Prostate gland (tissue), 2 donors: ENCODE measurements around the gene RXYLT1.

ENCODE experiments used
- POLR2A ChIP-seq: fragments of 450-650 bp; IDR thresholded peaks from one replicate; pipeline ENCODE4 v1.6.1; 2016; ENCODE audit warnings: antibody characterized with exemption, mild to moderate bottlenecking
- POLR2AphosphoS5 ChIP-seq: sonication (generic); formaldehyde crosslinking; IDR thresholded peaks from one replicate; pipeline ENCODE4 v1.6.1; 2017; ENCODE audit warnings: antibody characterized with exemption
- TF ChIP-seq, protein P1 (sequence below), 4 experiments: fragments of 200-600 bp in 2 of 4; fragments of 450-650 bp in 2 of 4; sonication (generic) in 2 of 4; IDR thresholded peaks; 1 replicate in 3 of 4; 2 replicates in 1 of 4; pipeline ENCODE4 v1.5.1; 2016 to 2019; ENCODE audit warnings: antibody characterized with exemption in 4 of 4, mild to moderate bottlenecking in 2 of 4, moderate library complexity in 2 of 4

DNA sequence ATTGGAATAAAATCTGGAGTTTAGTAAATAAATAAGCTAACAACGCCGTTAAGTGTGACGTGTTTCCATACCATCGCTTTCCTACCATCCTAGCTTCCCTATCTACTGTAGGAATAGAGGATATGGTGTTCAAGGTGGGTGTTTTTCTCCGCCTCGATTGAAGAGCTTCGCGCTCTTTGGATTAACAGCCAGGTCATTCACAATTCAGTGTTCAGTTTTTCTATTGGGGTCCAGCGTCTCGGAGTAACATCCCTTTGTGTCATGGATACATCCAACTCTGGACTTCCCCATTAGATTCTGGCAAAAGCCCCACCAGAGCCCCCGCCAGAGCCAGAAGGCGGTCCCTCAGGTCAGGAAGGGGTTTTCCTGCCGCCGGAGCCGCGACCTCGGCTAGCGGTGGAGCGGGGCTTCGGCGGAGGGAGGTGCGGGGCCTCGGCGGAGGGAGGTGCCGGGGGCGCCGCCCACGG is 63.6 kb downstream of the RXYLT1 start:
- TF ChIP-seq, protein P1, sequence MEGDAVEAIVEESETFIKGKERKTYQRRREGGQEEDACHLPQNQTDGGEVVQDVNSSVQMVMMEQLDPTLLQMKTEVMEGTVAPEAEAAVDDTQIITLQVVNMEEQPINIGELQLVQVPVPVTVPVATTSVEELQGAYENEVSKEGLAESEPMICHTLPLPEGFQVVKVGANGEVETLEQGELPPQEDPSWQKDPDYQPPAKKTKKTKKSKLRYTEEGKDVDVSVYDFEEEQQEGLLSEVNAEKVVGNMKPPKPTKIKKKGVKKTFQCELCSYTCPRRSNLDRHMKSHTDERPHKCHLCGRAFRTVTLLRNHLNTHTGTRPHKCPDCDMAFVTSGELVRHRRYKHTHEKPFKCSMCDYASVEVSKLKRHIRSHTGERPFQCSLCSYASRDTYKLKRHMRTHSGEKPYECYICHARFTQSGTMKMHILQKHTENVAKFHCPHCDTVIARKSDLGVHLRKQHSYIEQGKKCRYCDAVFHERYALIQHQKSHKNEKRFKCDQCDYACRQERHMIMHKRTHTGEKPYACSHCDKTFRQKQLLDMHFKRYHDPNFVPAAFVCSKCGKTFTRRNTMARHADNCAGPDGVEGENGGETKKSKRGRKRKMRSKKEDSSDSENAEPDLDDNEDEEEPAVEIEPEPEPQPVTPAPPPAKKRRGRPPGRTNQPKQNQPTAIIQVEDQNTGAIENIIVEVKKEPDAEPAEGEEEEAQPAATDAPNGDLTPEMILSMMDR (IDR thresholded peaks at IDR 0.05) = no peak
- TF ChIP-seq POLR2A (no peak), POLR2AphosphoS5 (no peak)
